GM10248 (cell line): ENCODE measurements around the gene MAP3K19.
A peak's percentile ranks its signal among the peaks of the same experiment; 100 is the strongest.
"Not testable (repeated sequence)": the region's sequence is repeated elsewhere in the genome, so short reads cannot be mapped to it uniquely, and the experiment has no call there.

Experiments used
- CTCF ChIA-PET: fragments of 300-600 bp; sonication (Branson Sonifier 250); formaldehyde crosslinking; extraction: SDS; loops from one replicate; lab custom pipeline; 2021; ENCODE audit warnings: antibody characterized with exemption; lab: Yijun Ruan, JAX
- POLR2A ChIA-PET: fragments of 350-650 bp; sonication (Branson Sonifier 250); formaldehyde crosslinking; extraction: SDS; loops from one replicate; lab custom pipeline; 2020; ENCODE audit warnings: antibody characterized with exemption; lab: Yijun Ruan, JAX
- DNase-seq: peaks from one replicate; pipeline ENCODE4 v3.0.0; 2012; ENCODE audit errors: extremely low spot score
- CTCF ChIP-seq: IDR thresholded peaks from 2 replicates; pipeline ENCODE4 v1.5.1; 2012; ENCODE audit warnings: mild to moderate bottlenecking, low read depth; ENCODE audit errors: extremely low read depth, missing control alignments, control extremely low read depth

The MAP3K19 gene

DNA sequence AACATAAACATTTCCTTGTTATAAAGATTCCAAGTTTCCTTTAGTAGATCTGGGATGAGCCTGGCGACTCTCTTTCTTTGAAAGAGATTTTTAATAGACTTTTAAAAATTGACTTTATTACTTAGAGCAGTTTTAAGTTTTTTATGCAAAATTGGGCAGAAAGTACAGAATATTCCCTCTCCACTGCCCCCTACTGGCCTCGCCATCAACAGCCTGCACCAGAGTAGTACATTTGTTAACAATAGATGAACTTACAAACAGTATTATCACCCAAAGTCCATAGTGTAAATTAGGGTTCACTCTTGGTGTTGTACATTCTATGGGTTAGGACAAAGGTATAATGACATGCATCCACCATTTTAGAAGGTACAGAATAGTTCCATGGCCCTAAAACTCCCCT, 3.9 kb downstream of the MAP3K19 start:
- ChIA-PET CTCF (interaction anchor here (0.7 to 1.5 kb wide), 5 partner anchors 8 to 39 kb away, joined by 3 to 8 read pairs (median 3); partner anchors contain the start of gene RAB3GAP1), POLR2A (no interaction called here)
- no peak for DNase-seq
- peak; percentile 31 for TF ChIP-seq CTCF

- ChIA-PET CTCF (interaction anchor here (1.2 to 2.5 kb wide), 2 partner anchors 16 to 672 kb away, joined by 3 to 7 read pairs; no protein-coding TSS in a partner anchor), POLR2A (no interaction called here)
- no peak for TF ChIP-seq CTCF
- no peak for DNase-seq
These were observed 9.4 kb downstream of the MAP3K19 start for GRCh38 chr2:135037831-135038230.

DNA sequence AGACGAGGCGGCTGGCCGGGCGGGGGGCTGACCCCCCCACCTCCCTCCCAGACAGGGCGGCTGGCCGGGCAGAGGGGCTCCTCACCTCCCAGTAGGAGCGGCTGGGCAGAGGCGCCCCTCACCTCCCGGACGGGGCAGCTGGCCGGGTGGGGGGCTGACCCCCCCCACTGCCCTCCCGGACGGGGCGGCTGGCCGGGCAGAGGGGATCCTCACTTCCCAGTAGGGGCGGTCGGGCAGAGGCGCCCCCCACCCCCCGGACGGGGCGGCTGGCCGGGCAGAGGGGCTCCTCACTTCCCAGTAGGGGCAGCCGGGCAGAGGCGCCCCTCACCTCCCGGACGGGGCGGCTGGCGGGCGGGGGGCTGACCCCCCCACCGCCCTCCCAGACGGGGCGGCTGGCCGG, 14.0 kb downstream of the MAP3K19 start:
- POLR2A ChIA-PET, DNase-seq, CTCF ChIA-PET: not testable (repeated sequence)

DNA sequence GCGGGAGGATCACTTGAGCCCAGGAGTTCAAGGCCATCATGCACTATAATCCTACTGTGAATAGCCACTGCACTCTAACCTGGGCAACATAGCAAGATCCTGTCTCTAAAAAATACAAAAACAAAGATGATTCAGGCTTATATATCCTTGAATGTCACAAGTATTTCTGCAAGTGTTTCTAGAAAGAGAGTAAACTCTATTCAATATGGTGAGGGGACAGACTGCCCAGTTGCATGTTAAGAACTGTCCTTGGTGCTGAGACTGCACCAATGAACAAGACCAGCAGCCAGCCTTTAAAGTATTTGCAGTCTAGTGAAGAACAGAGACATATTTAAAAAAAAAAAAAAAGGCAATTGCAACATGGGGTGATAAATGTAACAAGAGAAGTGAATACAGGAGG, 16.4 kb downstream of the MAP3K19 start:
- CTCF ChIA-PET = no interaction called here
- POLR2A ChIA-PET = no interaction called here
- TF ChIP-seq CTCF = no peak
- DNase-seq = no peak

- TF ChIP-seq CTCF = no peak
- no peak for DNase-seq
- ChIA-PET POLR2A (no interaction called here), CTCF (no interaction called here)
These were observed 17.6 kb downstream of the MAP3K19 start for GRCh38 chr2:135029481-135030134.

DNA sequence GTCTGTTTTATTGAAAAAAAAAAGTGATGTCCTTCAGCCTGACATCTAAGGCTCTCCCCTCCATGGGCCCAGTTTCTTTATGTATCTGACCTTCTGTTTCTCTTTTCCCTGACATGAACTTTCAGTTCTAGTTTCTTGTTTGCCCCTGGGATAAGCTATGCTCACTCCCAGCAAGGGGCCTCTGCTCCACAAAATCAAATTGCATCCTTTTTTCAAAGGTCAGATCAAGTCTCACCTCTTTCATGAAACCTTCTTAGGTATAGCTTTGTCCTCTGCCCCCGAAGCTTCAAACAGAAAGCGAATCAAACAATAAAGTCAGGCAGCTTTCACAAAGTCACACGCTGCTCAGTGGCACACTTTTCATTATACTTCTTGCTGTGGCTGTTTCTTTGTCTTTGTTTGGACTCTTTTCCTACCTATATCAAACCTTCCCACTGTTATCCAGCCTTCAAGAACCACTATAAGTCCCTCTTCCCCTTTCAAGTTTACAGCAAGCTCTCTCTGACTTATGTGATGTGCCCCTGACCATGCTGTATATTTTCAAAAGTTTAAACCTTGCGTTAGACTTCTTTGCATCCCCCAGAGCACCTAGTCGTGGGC, 23.3 kb downstream of the MAP3K19 start:
- CTCF ChIA-PET = interaction anchor here (1.2 to 1.9 kb wide), 2 partner anchors 19 to 20 kb away, joined by 3 to 9 read pairs; no protein-coding TSS in a partner anchor
- no peak for DNase-seq
- POLR2A ChIA-PET = no interaction called here
- TF ChIP-seq CTCF = no peak
